Skeletal muscle tissue (tissue), 5 donors: ENCODE results near the gene PPA1. TPM values are rescaled to one million over a fixed set of nuclear protein-coding genes. Genes with fewer than 3 reads are reported as not detected.
"Not testable (repeated sequence)": the region's sequence is repeated elsewhere in the genome, so short reads cannot be mapped to it uniquely, and the experiment has no call there.

ENCODE experiments used
- H3K27ac ChIP-seq: one replicate; pipeline ENCODE4 v1.7.0; 2013; ENCODE audit warnings: mild to moderate bottlenecking, low read depth, low read length, inconsistent platforms
- H3K27me3 ChIP-seq, 3 donors: one replicate each; pipeline ENCODE4 v1.7.0; 2013; ENCODE audit warnings: low read length in 3 of 3; ENCODE audit not compliant: control insufficient read depth in 3 of 3, insufficient read depth in 3 of 3
- H3K36me3 ChIP-seq, 3 donors: one replicate each; pipeline ENCODE4 v1.7.0; 2013; ENCODE audit warnings: low read length in 3 of 3; ENCODE audit not compliant: control insufficient read depth in 3 of 3, insufficient read depth in 3 of 3
- H3K4me1 ChIP-seq, 3 donors: one replicate each; pipeline ENCODE4 v1.7.0; 2013; ENCODE audit warnings: low read length in 3 of 3, mild to moderate bottlenecking in 3 of 3; ENCODE audit not compliant: control insufficient read depth in 3 of 3, insufficient read depth in 3 of 3
- H3K4me3 ChIP-seq, 3 donors: one replicate each; pipeline ENCODE4 v1.7.0; 2013; ENCODE audit warnings: low read length in 3 of 3
- H3K9ac ChIP-seq, 3 donors: one replicate each; pipeline ENCODE4 v1.7.0; 2013; ENCODE audit warnings: low read length in 3 of 3, mild to moderate bottlenecking in 3 of 3, moderate library complexity in 2 of 3, low read depth in 1 of 3
- H3K9me3 ChIP-seq, 3 donors: one replicate each; pipeline ENCODE4 v1.7.0; 2013; ENCODE audit warnings: low read length in 3 of 3; ENCODE audit not compliant: control insufficient read depth in 3 of 3
- small RNA-seq: library from RNA; depleted of rRNA; stranded (forward); fragments of <200 nt; gene quantifications from one replicate; pipeline ENCODE3, GENCODE V24; 2014
- total RNA-seq: library from RNA; depleted of rRNA; stranded (reverse); fragments of >200 nt; gene quantifications from one replicate; pipeline ENCODE4 v1.2.3, GENCODE V29; 2014
- donor health status: Osteomylitis.

PPA1 gene
- total RNA-seq, 1 donor from 2014 or later: 59.5 TPM

DNA sequence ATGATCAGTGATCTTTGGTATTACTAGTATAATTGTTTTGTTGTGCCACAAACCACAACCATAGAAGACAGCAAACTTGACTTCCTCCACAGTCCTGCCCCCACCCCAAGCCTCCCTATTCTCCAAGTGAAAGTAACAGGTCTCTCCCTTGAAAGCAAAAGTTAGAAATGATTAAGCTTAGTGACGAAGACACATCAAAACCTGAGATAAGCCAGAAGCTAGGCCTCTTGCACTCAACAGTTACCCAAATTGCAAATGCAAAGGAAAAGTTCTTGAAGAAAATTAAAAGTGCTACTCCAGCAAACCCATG lies 70.4 kb downstream of the PPA1 start:
- Histone ChIP-seq H3K36me3 (peaks cover 0 to 18% (median 18%) of the 10 kb centered on the region in 3 donors), H3K9me3 (no peaks in the 10 kb centered on the region), H3K27me3 (no peaks in the 10 kb centered on the region), H3K4me3 (no peak overlapping the region), H3K9ac (no peak overlapping the region), H3K27ac (no peak overlapping the region), H3K4me1 (peaks cover 13 to 26% (median 23%) of the 10 kb centered on the region in 3 donors)

DNA sequence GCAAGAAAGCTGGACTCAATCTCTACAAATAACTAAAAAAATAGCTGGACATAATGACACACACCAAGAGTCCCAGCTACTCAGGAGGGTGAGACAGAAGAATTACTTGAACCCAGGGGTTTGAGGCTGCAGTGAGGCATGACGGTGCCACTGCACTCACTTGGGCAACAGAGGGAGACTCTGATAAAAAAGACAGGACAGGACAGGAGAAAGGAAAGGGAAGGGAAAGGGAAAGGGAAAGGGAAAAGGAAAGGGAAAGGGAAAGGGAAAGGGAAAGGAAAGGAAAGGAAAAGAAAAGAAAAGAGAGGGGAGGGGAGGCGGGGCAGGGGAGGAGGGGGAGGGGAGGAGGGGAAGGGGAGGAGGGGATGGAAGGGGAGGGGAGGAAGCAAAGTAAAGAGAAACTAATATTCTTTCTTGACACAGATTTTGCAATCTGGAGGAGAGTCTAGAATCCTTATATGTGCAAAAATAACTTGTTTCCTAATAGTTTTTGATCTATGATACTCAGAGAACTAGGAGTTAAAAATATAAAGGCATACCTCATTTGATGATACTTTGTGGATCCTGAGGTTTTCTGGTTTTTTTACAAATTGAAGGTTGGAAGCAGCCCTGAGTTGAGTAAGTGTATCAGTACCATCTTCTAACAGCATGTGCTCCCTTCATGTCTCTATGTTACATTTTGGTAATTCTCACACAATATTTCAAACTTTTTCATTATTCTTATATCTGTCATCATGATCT lies 70.9 kb downstream of the PPA1 start:
- Histone ChIP-seq H3K27ac (no peak overlapping the region), H3K4me3 (no peak overlapping the region), H3K36me3 (peaks cover 0 to 18% (median 17%) of the 10 kb centered on the region in 3 donors), H3K27me3 (no peaks in the 10 kb centered on the region), H3K9me3 (no peaks in the 10 kb centered on the region), H3K9ac (no peak overlapping the region), H3K4me1 (peaks cover 13 to 26% (median 22%) of the 10 kb centered on the region in 3 donors)

DNA sequence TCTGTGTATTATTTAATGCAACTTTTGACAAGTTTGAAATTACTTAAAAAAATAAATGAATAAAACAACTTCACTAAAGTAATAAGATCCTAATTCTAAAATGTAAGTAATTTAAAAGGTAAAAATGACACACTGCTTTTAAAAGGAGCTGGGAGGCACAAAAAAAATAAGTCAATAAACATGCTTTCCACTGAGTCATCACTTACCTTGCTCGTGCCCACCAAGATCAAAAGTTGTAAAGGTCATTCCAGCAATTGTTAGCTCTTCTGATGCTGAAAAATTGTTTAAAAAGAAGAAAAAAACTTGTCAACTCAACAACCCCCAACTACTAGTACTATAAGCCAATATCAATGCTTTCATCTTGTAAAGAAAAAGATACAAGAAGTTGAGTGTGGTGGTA lies 72.4 kb downstream of the PPA1 start:
- Histone ChIP-seq H3K36me3 (peaks cover 8 to 29% (median 27%) of the 10 kb centered on the region in 3 donors), H3K4me1 (peaks cover 13 to 23% (median 22%) of the 10 kb centered on the region in 3 donors), H3K27me3 (no peaks in the 10 kb centered on the region), H3K9ac (no peak overlapping the region), H3K27ac (no peak overlapping the region), H3K9me3 (no peaks in the 10 kb centered on the region), H3K4me3 (no peak overlapping the region)

DNA sequence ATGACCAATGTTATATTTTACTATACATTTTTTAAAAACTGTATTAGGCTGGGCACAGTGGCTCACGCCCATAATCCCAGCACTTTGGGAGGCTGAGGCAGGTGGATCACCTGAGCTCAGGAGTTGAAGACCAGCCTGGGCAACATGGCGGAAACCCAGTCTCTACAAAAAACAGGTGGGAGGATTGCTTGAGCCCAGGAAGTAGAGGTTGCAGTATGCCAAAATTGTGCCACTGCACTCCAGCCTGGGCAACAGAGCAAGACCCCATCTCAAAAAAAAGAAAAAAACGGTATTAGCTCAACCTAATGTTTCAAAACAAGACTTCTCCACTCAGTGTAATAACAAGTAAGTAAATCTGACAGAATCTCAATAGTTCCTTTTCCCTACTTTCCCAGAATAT lies 73.9 kb downstream of the PPA1 start:
- peaks cover 12 to 21% (median 19%) of the 10 kb centered on the region in 3 donors for H3K4me1 ChIP-seq

DNA sequence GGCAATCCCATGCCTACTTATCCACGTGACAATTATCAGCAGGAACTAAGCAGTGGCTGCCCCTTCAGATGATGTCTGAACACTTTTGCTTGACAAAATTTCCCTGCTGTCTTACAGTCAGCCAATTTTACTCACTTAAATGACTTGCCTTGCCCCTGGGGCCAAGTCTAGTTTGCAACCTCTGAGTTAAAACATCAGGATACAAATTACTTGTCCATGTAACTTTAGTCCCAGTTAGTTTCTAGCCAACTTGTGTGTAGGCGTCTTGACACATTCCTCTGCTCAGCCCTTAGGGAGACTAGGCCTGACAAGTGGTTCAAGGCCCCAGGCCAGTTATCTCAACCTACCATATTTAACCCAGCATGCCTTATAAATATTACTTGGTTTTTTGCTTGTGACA lies 75.1 kb downstream of the PPA1 start:
- Histone ChIP-seq H3K36me3 (peaks cover 24 to 52% (median 40%) of the 10 kb centered on the region in 3 donors), H3K9ac (no peak overlapping the region), H3K27me3 (no peaks in the 10 kb centered on the region), H3K4me1 (peaks cover 8 to 11% (median 9%) of the 10 kb centered on the region in 3 donors), H3K9me3 (no peaks in the 10 kb centered on the region), H3K27ac (no peak overlapping the region), H3K4me3 (no peak overlapping the region)

More for the DNA sequence above, 73.9 kb downstream of the PPA1 start:
- peaks cover 18 to 41% (median 31%) of the 10 kb centered on the region in 3 donors for H3K36me3 ChIP-seq
- not testable (repeated sequence) for H3K27ac ChIP-seq, H3K4me3 ChIP-seq, H3K27me3 ChIP-seq, H3K9me3 ChIP-seq, H3K9ac ChIP-seq

DNA sequence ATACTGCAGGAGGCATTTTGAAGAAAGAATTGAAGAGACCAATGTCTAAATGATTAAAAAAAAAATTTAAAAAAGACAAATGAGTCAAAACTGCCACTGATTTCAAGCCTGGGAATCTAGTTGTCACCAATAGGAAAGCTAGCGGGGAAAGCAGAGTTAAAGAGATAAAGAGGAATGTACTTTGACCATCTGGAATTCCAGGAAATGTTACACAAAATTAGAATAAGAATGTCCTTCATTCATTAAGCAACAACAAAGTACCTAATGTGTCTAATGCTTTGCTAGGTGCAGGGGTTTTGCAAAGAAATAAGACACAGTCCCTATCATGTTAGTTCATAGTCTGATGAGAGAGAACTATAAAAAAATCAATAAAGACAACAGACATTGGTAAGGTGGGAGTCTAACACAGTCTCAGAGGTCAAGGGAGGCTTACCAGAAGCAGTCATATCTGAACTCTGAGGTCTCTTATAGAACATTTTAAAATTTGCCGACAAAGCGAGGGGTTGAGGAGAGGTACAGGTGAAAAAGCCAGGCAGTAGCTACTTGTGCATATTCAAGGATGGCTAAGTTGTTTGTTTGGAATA lies 77.9 kb downstream of the PPA1 start:
- Histone ChIP-seq H3K9me3 (no peaks in the 10 kb centered on the region), H3K36me3 (peaks cover 44 to 66% (median 58%) of the 10 kb centered on the region in 3 donors), H3K27ac (no peak overlapping the region), H3K4me1 (no peaks in the 10 kb centered on the region), H3K4me3 (no peak overlapping the region), H3K9ac (no peak overlapping the region), H3K27me3 (no peaks in the 10 kb centered on the region)

Small RNA genes within 50 kb of the gene (small RNA-seq; reads per million reads assigned to genes)
- gene RPS25P9: not detected

Other genes starting within 250 kb of the PPA1 start
- 8.4 TPM for gene MACROH2A2, start 180.6 kb downstream of the PPA1 start, total RNA-seq
- gene AIFM2, start 100.6 kb downstream of the PPA1 start, total RNA-seq: 2.6 TPM
- gene TYSND1, start 86.7 kb downstream of the PPA1 start, total RNA-seq: 4.7 TPM
- 205 TPM for gene SAR1A, start 62.9 kb downstream of the PPA1 start, total RNA-seq
- gene NPFFR1, start 50.6 kb upstream of the PPA1 start, total RNA-seq: under 0.01 TPM
- 10.4 TPM for gene LRRC20, start 149.2 kb upstream of the PPA1 start, total RNA-seq
- 39.7 TPM for gene EIF4EBP2, start 170.7 kb upstream of the PPA1 start, total RNA-seq
- not detected for gene NODAL, start 208.3 kb upstream of the PPA1 start, total RNA-seq
- gene PALD1, start 245.3 kb upstream of the PPA1 start, total RNA-seq: 15.7 TPM